Jurkat, Clone E6-1 (cell line): ENCODE measurements around the gene GNL1.
"Not testable (repeated sequence)": the region's sequence is repeated elsewhere in the genome, so short reads cannot be mapped to it uniquely, and the experiment has no call there.

ENCODE experiments used
- DNase-seq: peaks from one replicate; pipeline ENCODE4 v3.0.0-alpha.2; 2011; ENCODE audit warnings: low read depth, low spot score
- H3K4me3 ChIP-seq: 2 replicates; pipeline ENCODE4 v1.5.1; 2011; ENCODE audit warnings: mild to moderate bottlenecking, low read length, control low read depth, moderate library complexity

Gene GNL1

DNA sequence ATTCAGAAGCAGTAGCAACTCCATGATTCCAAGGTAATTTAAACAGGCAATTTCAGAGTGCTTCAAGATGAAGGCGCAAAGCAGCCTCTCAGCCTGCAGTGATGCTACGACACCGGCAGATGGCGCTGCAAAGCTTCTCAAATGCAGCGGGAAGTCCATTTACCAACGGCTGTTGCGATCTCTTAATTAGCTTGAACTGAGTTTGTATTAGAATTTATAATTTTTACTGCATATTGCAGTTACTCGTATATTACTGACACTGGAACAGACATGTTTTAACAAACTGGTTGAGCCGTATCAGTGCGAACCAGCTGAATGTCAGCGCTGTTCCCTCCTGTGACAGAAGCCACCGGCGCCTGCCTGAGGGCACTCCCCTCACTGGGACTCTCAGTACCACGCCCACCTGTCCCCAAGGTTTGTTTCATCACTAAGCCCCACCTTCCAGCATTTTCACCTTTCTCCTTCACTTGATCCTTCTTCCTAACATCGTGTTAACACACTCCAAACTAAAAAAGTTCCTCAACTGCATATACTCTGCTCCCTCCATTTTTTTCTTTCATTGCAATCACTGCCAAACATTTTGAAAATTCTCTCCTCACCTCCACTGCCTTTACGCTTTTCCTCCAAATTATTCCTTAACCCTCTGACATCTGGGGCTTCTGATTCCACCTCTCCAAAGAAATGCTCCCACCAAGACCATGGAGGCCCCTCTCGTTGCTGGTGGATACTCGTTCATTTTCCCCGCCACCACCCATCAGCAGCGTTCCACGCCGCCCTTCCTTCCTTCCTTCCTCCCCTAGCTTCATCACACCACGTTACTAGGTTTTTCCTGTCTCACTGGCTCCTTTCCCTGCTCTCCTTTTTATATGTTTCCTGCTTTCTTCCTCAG is 14.5 kb downstream of the GNL1 start:
- peak overlapping the region; percentile 51 for H3K4me3 ChIP-seq
- peak; percentile 86 for DNase-seq

DNA sequence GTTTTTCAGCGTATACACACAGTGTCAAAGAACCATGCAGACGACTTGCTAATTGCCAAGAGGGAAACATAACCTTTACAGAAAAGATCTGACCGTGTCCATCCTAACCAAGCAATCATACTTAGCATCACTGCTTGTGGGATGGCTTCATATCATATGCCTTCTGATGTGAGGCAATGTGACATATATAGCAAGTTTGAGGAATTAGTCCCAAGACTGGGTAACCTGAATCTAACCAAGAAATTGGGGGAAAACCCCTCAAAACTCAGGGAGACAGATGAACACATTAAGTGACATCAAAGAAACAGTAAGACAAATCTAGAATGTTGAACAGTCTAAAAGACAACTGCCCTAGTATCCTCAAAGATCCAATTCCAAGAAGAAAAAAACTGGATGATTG is 18.4 kb downstream of the GNL1 start:
- no peak overlapping the region for H3K4me3 ChIP-seq
- no peak for DNase-seq

DNA sequence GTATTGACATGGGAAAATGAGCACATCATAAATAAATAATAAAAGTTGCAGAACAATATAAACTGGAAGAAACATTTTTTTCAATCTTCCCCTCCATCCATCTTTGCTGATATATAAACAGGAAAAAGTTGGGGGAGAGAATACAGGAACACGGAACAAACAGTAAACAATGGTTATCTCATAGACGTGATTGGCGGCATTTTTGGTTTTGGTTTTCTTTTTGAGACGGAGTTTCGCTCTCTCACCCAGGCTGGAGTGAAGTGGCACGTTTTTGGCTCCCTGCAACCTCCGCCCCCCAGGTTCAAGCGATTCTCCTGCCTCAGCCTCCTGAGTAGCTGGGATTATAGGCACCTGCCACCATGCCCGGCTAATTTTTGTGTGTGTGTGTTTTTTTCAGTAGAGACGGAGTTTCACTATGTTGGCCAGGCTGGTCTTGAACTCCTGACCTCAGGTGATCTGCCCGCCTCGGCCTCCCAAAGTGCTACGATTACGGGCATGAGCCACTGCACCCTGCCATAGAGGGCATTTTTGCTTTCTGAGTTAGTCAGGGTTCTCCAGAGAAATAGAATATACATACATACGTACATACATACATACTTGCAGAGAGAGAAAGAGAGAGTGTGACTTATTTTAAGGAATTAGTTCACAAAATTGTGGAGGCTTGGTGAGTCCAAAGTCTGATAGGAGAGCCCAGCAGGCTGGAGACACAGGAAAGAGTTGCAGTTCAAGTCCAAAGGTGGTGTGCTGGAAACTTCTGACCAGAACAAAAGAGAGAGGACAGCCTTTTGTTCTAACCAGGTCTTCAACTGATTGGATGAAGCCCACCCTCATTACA is 22.6 kb downstream of the GNL1 start:
- H3K4me3 ChIP-seq = no peak overlapping the region
- DNase-seq = no peak

DNA sequence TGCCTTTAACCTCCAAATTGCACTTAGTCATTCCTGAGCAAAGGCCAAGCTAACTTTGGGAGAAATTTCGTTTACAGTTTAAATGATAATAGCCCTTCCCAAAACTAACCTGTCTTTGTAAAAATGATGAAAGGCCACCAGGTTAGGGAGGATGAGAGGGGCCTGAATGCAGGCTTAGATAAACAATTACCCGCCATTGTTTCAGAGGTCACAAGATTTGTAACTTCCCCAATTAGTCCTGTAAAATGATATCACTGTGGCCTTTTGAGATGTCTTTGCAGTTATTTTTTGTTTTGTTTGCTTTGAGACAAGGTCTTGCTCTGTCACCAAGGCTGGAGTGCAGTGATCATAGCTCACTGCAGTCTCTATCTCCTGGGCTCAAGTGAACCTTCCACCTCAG is 26.3 kb downstream of the GNL1 start:
- H3K4me3 ChIP-seq = no peak overlapping the region
- DNase-seq = no peak

DNA sequence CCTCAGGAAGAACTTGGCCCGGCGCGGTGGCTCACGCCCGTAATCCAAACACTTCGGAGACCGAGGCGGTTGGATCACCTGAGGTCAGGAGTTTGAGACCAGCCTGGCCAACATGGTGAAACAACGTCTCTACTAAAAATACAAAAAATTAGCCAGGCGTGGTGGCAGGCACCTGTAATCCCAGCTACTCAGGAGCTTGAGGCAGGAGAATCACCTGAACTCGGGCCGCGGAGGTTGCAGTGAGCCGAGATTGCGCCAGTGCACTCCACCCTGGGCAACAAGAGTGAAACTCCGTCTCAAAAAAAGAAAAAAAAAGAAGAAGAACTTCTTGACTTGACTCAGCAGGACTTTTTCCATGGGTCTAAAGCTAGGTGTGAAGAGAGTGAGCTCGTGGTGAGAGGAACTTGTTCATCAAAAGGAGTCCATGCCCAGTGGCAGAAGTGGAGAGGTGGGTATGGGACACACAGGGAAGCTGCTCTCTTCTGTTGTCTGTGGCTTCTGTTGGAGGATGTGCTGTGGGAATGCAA is 26.9 kb downstream of the GNL1 start:
- not testable (repeated sequence) for H3K4me3 ChIP-seq, DNase-seq

DNA sequence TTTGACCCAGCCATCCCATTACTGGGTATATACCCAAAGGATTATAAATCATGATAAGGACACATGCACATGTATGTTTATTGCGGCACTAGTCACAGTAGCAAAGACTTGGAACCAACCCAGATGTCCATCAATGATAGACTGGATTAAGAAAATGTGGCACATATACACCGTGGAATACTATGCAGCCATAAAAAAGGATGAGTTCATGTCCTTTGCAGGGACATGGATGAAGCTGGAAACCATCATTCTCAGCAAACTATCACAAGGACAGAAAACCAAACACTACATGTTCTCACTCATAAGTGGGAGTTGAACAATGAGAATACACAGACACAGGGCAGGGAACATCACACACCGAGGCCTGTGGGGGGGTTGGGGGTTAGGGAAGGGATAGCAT is 29.8 kb downstream of the GNL1 start:
- not testable (repeated sequence) for DNase-seq, H3K4me3 ChIP-seq

DNA sequence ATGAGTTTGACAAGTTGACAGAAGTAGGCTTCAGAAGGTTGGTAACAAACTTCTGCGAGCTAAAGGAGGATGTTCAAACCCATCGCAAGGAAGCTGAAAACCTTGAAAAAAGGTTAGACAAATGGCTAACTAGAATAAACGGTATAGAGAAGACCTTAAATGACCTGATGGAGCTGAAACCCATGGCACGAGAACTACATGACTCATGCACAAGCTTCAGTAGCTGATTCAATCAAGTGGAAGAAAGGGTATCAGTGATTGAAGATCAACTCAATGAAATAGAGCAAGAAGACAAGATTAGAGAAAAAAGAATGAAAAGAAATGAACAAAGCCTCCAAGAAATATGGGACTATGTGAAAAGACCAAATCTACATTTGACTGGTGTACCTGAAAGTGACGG is 34.3 kb downstream of the GNL1 start:
- DNase-seq, H3K4me3 ChIP-seq: not testable (repeated sequence)

DNA sequence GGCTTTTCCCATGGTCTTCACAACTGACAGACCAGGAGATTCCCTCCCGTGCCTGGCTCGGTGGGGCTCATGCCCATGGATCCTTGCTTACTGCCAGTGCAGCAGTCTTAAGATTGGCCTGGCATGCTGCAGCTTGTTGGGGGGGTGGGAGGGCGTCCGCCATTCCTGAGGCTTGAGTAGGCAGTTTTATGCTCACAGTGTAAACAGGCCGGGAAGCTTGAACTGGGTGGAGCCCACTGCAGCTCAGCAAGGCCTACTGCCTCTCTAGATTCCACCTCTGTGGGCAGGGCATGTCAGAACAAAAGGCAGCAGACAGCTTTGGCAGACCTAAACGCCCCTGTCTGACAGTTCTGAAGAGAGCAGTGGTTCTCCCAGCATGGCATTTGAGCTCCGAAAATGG is 35.2 kb downstream of the GNL1 start:
- H3K4me3 ChIP-seq, DNase-seq: not testable (repeated sequence)

DNA sequence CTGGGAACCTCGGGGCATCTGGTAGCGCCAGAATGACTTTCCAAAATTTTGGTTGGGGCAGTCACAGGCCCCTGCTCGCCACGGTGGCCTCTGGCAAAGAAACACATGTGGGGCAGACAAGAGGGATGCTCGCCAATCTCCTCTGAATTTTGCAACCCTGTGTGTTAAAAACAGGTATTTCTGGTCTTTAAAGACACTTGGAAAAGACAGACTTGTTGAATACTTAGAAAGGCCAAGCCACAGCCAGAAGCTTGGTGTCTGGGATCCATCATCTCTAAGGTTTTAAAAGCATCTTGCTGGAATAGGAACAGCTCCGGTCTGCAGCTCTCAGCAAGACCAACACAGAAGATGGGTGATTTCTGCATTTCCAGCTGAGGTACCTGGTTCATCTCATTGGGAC is 35.8 kb downstream of the GNL1 start:
- no peak for DNase-seq
- H3K4me3 ChIP-seq = no peak overlapping the region

DNA sequence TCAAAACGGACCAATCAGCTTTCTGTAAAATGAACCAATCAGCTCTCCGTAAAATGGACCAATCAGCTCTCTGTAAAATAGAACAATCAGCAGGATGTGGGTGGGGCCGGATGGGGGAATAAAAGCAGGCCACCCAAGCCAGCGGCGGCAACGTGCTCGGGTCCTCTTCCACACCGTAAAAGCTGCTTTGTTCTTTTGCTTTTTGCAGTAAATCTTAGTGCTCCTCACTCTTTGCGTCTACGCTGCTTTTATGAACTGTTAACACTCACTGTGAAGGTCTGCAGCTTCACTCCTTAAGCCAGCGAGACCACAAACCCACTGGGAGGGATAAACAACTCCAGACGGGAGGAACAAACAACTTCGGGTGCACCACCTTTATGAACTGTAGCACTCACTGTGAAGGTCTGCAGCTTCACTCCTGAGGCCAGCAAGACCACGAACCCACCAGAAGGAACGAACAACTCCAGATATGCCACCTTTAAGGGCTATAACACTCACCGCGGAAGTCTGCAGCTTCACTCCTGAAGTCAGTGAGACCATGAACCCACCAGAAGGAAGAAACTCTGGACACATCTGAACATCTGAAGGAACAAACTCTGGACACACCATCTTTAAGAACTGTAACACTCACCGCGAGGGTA is 37.7 kb downstream of the GNL1 start:
- DNase-seq = peak; percentile 38
- H3K4me3 ChIP-seq = not testable (repeated sequence)

DNA sequence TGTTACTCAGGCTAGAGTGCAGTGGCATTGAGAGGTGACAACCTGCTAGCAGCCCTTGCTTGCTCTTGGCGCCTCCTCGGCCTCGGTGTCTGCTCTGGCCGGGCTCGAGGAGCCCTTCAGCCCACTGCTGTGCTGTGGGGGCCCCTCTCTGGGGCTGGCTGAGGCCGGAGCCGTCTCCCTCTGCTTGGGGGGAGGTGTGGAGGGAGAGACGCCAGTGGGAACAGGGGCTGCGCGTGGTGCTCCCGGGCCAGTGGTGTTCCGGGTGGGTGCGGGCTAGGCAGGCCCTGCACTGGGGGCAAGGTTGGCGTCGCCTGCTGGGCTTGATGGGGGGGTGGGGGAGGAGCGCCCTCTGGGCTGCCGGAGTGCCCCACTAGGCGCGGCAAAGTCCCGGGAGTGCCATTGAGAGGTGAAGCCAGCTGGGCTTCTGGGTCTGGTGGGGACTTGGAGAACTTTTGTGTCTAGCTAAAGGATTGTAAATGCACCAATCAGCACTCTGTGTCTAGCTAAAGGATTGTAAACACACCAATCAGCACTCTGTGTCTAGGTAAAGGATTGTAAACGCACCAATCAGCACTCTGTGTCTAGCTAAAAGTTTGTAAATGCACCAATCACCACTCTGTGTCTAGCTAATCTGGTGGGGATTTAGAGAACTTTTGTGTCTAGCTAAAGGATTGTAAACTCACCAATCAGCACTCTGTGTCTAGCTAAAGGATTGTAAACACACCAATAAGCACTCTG is 38.4 kb downstream of the GNL1 start:
- H3K4me3 ChIP-seq, DNase-seq: not testable (repeated sequence)

DNA sequence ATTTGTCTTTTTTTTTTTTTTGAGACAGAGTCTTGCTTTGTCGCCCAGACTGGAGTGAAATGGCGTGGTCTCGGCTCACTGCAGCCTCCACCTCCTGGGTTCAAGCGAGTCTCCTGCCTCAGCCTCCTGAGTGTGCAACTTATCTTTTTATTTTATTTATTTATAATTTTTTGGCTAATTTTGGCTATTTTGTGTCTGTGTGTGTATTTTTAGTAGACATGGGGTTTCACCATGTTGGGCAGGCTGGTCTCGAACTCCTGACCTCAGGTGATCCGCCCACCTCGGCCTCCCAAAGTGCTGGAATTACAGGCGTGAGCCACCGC is 39.6 kb downstream of the GNL1 start:
- DNase-seq = not testable (repeated sequence)
- H3K4me3 ChIP-seq = peak overlapping the region; percentile 52

DNA sequence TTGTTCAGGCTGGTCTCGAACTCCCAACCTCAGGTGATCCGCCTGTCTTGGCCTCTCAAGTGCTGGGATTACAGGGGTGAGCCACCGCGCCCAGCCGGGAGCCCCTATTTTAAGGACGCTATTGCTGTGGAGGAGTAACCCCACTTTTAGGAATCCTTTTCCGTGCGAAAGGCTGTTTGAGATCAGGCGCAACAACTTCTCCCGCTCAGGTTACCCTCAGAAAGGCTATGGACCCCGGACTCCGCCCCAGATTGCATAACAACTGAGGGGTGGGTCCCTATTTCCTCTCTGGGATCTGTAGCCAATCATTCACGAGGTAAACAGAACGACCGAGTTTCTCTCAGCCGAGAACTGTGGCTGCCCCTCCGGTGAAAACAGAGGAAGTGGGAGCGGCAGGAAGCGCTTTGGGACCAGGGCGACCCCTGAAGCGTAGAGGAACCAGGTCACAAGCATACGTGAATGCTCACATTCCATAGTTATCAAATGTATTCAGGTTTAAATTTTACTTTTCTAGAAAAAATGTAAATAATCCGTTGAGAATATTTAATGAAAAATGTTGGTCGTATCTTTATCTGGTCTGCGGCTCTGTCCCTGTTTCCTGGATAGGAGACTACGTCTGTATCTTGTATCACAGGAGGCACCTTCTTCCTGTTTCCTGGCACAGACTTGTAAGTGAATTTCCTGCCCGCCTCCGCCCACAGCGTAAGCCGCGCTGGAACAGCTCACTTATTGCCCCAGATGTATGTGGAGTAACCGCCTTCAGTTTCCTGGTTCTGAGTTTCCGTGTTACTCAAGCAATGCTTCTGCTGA is 40.1 kb downstream of the GNL1 start:
- DNase-seq = peak; percentile 100
- H3K4me3 ChIP-seq = peak overlapping the region; percentile 52

DNA sequence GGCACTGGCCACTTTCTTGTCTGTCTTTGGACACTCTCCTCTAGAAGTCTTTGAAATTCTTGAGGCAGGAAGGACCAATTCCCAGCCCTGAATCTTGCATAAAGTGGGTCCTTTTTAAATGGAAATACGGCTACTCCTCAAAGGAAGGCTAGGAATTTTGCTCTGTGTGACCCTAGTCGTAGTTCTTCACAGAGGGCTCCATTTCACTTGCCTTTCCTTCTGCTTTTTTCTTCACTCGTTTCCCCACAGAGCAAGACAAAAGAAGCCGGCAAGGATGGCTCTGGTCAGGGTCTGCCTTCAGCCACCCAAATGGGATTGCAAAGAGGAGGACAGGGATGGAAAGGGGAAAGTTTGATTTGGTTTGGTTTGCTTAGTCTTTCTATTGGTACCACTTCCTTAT is 41.2 kb downstream of the GNL1 start:
- DNase-seq = no peak
- no peak overlapping the region for H3K4me3 ChIP-seq

DNA sequence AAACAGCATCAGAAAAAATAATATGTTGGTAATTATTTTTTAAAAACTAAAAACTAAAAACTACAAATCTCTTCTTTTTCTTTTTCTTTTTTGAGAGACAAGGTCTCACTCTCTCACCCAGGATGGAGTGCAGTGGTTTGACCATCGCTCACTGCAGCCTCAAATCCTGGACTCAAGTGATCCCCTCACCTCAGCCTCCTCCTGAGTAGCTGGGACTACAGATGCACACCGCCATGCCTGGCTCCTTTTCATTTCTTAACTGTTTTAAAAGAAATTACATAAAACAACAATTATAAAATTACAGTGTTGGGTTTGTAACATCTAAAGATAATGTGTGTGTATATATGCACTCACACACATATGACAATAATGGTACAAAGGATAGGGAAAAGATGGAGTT is 42.8 kb downstream of the GNL1 start:
- no peak for DNase-seq
- no peak overlapping the region for H3K4me3 ChIP-seq

DNA sequence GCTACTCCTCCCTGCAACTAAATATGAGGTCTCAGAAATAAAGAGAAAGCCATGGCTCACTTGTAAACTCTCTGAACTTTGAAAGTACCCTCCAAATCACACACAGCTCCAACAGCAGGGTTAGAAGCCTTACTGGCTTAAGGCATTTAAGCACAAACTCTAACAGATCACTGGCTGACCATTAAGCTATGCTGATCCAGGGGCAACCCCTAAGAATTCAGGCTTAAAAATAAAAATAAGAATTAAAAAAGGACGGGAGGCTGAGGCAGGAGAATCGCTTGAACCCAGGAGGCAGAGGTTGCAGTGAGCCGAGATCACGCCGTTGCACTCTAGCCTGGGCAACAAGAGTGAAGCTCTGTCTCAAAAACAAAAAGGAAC is 45.1 kb downstream of the GNL1 start:
- no peak overlapping the region for H3K4me3 ChIP-seq
- no peak for DNase-seq

DNA sequence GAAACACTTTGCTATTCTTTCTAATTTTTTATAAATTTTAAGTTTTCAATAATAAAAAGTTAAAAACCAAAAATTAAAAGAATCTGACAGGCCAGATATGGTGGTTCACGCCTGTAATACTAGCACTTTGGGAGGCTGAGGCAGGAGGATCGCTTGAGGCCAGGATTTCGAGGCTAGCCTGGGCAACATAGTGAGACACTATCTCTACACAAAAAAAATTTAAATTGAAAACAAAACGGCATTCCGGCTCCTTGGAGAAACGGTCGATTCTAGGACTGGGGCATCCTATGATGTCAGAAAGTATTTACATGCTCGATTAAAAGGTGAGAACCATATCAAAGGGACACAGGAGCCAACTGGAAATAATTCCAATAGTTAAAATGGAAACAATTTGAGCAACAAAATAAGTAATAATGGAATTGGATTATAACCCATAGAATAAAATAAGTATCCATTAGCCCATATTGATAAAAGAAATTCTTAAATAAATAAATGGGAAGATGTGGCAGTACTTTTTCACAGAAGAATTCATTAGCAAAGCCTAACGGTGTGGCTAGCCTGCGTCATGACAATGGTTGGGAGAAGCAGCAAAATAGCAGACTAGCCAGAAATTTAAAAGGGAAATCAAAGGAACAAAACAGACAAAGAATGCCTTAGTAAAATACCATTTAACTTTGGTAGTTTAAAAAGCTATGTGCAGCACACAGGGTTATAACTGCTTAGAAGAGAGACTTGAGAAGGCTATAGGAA is 45.7 kb downstream of the GNL1 start:
- DNase-seq = no peak
- H3K4me3 ChIP-seq = no peak overlapping the region
